ENCODE results near the gene PLCD3. TPM values are rescaled to one million over a fixed set of nuclear protein-coding genes. Genes with fewer than 3 reads are reported as not detected.

PLCD3 gene
- total and polyA plus RNA-seq, 2 of the 8 experiments (the other 6 are each of a cell fraction or from before 2014, with no cell fraction given), result 26.5 to 48.1 TPM

- no peak for DNase-seq (ENCODE audit: low read depth in 1 of 2, low spot score in 2 of 2)
- no peak for TF ChIP-seq SUZ12 (IDR thresholded peaks at IDR 0.05; ENCODE audit: low read length)
- no peak for TF ChIP-seq MAFK (IDR thresholded peaks at IDR 0.05; ENCODE audit: low read depth, low read length)
- no peak for TF ChIP-seq JUND (IDR thresholded peaks at IDR 0.05; ENCODE audit: low read length)
- no peak for TF ChIP-seq RAD21 (IDR thresholded peaks at IDR 0.05 in 1 of 2, conservative IDR thresholded peaks at IDR 0.05 in 1 of 2; ENCODE audit: low read depth in 2 of 2, low read length in 2 of 2)
- no peak for TF ChIP-seq CHD1 (IDR thresholded peaks at IDR 0.05; ENCODE audit: low read depth, low read length)
- TF ChIP-seq BACH1 (IDR thresholded peaks at IDR 0.05; ENCODE audit: low read length), result no peak
- no peak for TF ChIP-seq FOSL1 (IDR thresholded peaks at IDR 0.05; ENCODE audit: insufficient read depth, low read depth, low read length)
- TF ChIP-seq TAF7 (optimal IDR thresholded peaks at IDR 0.05; ENCODE audit: borderline replicate concordance, low read depth, low read length), result no peak
- no peak for TF ChIP-seq RNF2 (IDR thresholded peaks at IDR 0.05; ENCODE audit: borderline replicate concordance, low read depth, low read length, missing control alignments, poor library complexity, severe bottlenecking)
- TF ChIP-seq EGR1 (IDR thresholded peaks at IDR 0.05; ENCODE audit: borderline replicate concordance, low read depth, low read length), result no peak
- no peak for TF ChIP-seq SP2 (IDR thresholded peaks at IDR 0.05; ENCODE audit: low read length)
These were observed 21.4 kb downstream of the PLCD3 start for GRCh38 chr17:45110676-45111611.

More at GRCh38 chr17:45110676-45111611, 21.4 kb downstream of the PLCD3 start:
- Histone ChIP-seq H3K4ac (replicated peaks; ENCODE audit: insufficient read length, low read depth, low read length) (no peak overlapping the region), H3K36me3 (ENCODE audit: control insufficient read depth in 2 of 4, insufficient read depth in 4 of 4, low read length in 3 of 4) (peaks cover 16 to 28% (median 20%) of the 10 kb centered on the region in 4 experiments), H3K4me1 (replicated peaks in 1 of 4; ENCODE audit: control insufficient read depth in 3 of 4, insufficient read depth in 4 of 4, low read length in 3 of 4) (peaks cover 0 to 9% (median 4%) of the 10 kb centered on the region in 4 experiments; a peak in 3 of 7 replicates), H4K5ac (ENCODE audit: insufficient read length, low read depth, low read length) (no peak overlapping the region), H4K91ac (replicated peaks; ENCODE audit: insufficient read length, low read length) (no peak overlapping the region), H2BK20ac (ENCODE audit: low read length) (no peak overlapping the region), H2BK5ac (ENCODE audit: low read depth, low read length) (no peak overlapping the region), H4K20me1 (replicated peaks in 1 of 2; ENCODE audit: control insufficient read depth in 1 of 2, insufficient read depth in 2 of 2, low read length in 2 of 2) (peaks cover 4 to 6% of the 10 kb centered on the region in 2 experiments), H3K23ac (ENCODE audit: insufficient read length) (no peak overlapping the region), H3K4me2 (ENCODE audit: insufficient read depth in 1 of 2, low read depth in 2 of 2, low read length in 2 of 2) (no peak overlapping the region), H3K27ac (ENCODE audit: low read depth, low read length) (no peak overlapping the region), H3K4me3 (ENCODE audit: extremely low read depth in 1 of 4, insufficient read depth in 2 of 4, low read depth in 3 of 4, low read length in 4 of 4) (no peak overlapping the region), H3K23me2 (ENCODE audit: low read depth, low read length) (no peaks in the 10 kb centered on the region), H2BK12ac (ENCODE audit: low read depth, low read length) (no peak overlapping the region), H3K79me1 (ENCODE audit: low read depth, low read length) (no peaks in the 10 kb centered on the region; the same call in 1 of the 2 replicates), H3K14ac (ENCODE audit: insufficient read length) (no peak overlapping the region), H2BK120ac (replicated peaks; ENCODE audit: low read depth, low read length) (no peak overlapping the region), H3K9me3 (ENCODE audit: insufficient read depth in 2 of 2, low read depth in 1 of 2, low read length in 1 of 2) (no peaks in the 10 kb centered on the region), H3K56ac (replicated peaks; ENCODE audit: insufficient read length, low read depth, low read length) (no peak overlapping the region), H3K79me2 (ENCODE audit: control insufficient read depth in 1 of 2, insufficient read depth in 2 of 2, low read length in 2 of 2) (no peaks in the 10 kb centered on the region), H3K27me3 (replicated peaks in 1 of 4; ENCODE audit: control insufficient read depth in 3 of 4, extremely low read depth in 1 of 4, insufficient read depth in 3 of 4, low read length in 3 of 4) (no peaks in the 10 kb centered on the region), H3K18ac (ENCODE audit: extremely low read depth, low read length) (no peak overlapping the region), H3K9ac (replicated peaks in 1 of 4; ENCODE audit: extremely low read depth in 1 of 4, low read depth in 3 of 4, low read length in 3 of 4) (no peak overlapping the region), H2AFZ (ENCODE audit: low read length) (no peak overlapping the region), H4K8ac (ENCODE audit: extremely low read depth, insufficient read depth, low read length) (no peak overlapping the region), H2BK15ac (ENCODE audit: low read length) (no peak overlapping the region), H2AK5ac (ENCODE audit: low read depth, low read length) (no peak overlapping the region; the same call in 1 of the 2 replicates)
- ChIA-PET CTCF (ENCODE audit: partially characterized antibody) (interaction anchor here (1.2 to 2.4 kb wide), 5 partner anchors 9 to 15 kb away, joined by 3 to 25 read pairs (median 5); no protein-coding TSS in a partner anchor), POLR2A (ENCODE audit: partially characterized antibody) (interaction anchor here (0.6 to 1.4 kb wide), 7 partner anchors 8 to 369 kb away, joined by 3 to 7 read pairs (median 4); partner anchors contain the start of genes HEXIM1 and NMT1)
- FAIRE-seq, result no peak
- WGBS, 2 experiments (ENCODE audit: extremely low coverage in 1 of 2, insufficient coverage in 1 of 2, insufficient read length in 1 of 2, insufficient replicate concordance in 2 of 2, low coverage in 1 of 2, low lambda C conversion rate in 2 of 2, missing lambda C conversion rate in 1 of 2), result 91% methylated on average over 16 of the region's 16 CpGs; no CpG with 5 or more reads in 1 of the 2 experiments
